ENCODE data around the gene NOL12.

The NOL12 gene

GRCh38 chr22:37725551-37726240 lies 39.6 kb downstream of the NOL12 start:
- Histone ChIP-seq H3K4me1 (ENCODE audit: control insufficient read depth, low read length) (no peaks in the 10 kb centered on the region), H3K4me2 (ENCODE audit: low read length) (no peak overlapping the region), H3K27me3 (ENCODE audit: control insufficient read depth, low read length) (peaks cover 3% of the 10 kb centered on the region; the same call in 1 of the 2 replicates), H3K4me3 (ENCODE audit: low read length) (no peak overlapping the region), H3K79me2 (ENCODE audit: control insufficient read depth, low read length) (no peaks in the 10 kb centered on the region), H3K36me3 (ENCODE audit: control insufficient read depth, low read length) (no peaks in the 10 kb centered on the region), H3K27ac (ENCODE audit: low read depth, low read length) (no peak overlapping the region), H3K9me2 (replicated peaks; ENCODE audit: control insufficient read depth, low read length) (no peaks in the 10 kb centered on the region), H3K9me3 (ENCODE audit: control insufficient read depth, insufficient read depth, low read length) (no peaks in the 10 kb centered on the region), H3F3A (ENCODE audit: control insufficient read depth, insufficient read depth) (no peaks in the 10 kb centered on the region), H4K20me1 (ENCODE audit: control insufficient read depth, insufficient read depth, low read depth, low read length) (no peaks in the 10 kb centered on the region)
- TF ChIP-seq EZH2phosphoT487 (IDR thresholded peaks at IDR 0.05; ENCODE audit: borderline replicate concordance, low read length): no peak
- no peak for TF ChIP-seq CTCF (IDR thresholded peaks at IDR 0.05; ENCODE audit: low read depth, low read length, poor library complexity, severe bottlenecking)

GRCh38 chr22:37726241-37726887 lies 40.2 kb downstream of the NOL12 start:
- no peak overlapping the region for H3K4me2 ChIP-seq (ENCODE audit: low read length)
- H3K9me2 ChIP-seq (replicated peaks; ENCODE audit: control insufficient read depth, low read length): no peaks in the 10 kb centered on the region
- no peaks in the 10 kb centered on the region for H4K20me1 ChIP-seq (ENCODE audit: control insufficient read depth, insufficient read depth, low read depth, low read length)
- no peaks in the 10 kb centered on the region for H3F3A ChIP-seq (ENCODE audit: control insufficient read depth, insufficient read depth)
- no peaks in the 10 kb centered on the region for H3K36me3 ChIP-seq (ENCODE audit: control insufficient read depth, low read length)
- no peak overlapping the region for H3K4me3 ChIP-seq (ENCODE audit: low read length)
- no peaks in the 10 kb centered on the region for H3K9me3 ChIP-seq (ENCODE audit: control insufficient read depth, insufficient read depth, low read length)
- H3K79me2 ChIP-seq (ENCODE audit: control insufficient read depth, low read length): no peaks in the 10 kb centered on the region
- H3K27ac ChIP-seq (ENCODE audit: low read depth, low read length): no peak overlapping the region
- TF ChIP-seq EZH2phosphoT487 (IDR thresholded peaks at IDR 0.05; ENCODE audit: borderline replicate concordance, low read length) (no peak), CTCF (IDR thresholded peaks at IDR 0.05; ENCODE audit: low read depth, low read length, poor library complexity, severe bottlenecking) (peak; percentile 14)
- H3K4me1 ChIP-seq (ENCODE audit: control insufficient read depth, low read length): no peaks in the 10 kb centered on the region
- peaks cover 3% of the 10 kb centered on the region; the same call in 1 of the 2 replicates for H3K27me3 ChIP-seq (ENCODE audit: control insufficient read depth, low read length)

GRCh38 chr22:37728620-37729019 lies 42.5 kb downstream of the NOL12 start:
- TF ChIP-seq CTCF (IDR thresholded peaks at IDR 0.05; ENCODE audit: low read depth, low read length, poor library complexity, severe bottlenecking) (no peak), EZH2phosphoT487 (IDR thresholded peaks at IDR 0.05; ENCODE audit: borderline replicate concordance, low read length) (no peak)
- Histone ChIP-seq H3K79me2 (ENCODE audit: control insufficient read depth, low read length) (no peaks in the 10 kb centered on the region), H3F3A (ENCODE audit: control insufficient read depth, insufficient read depth) (no peaks in the 10 kb centered on the region), H3K4me1 (ENCODE audit: control insufficient read depth, low read length) (0 out of 2 replicates have a peak, but pooled peaks cover 3% of the 10 kb centered on the region), H3K4me2 (ENCODE audit: low read length) (no peak overlapping the region), H3K9me3 (ENCODE audit: control insufficient read depth, insufficient read depth, low read length) (no peaks in the 10 kb centered on the region), H3K9me2 (replicated peaks; ENCODE audit: control insufficient read depth, low read length) (no peaks in the 10 kb centered on the region), H4K20me1 (ENCODE audit: control insufficient read depth, insufficient read depth, low read depth, low read length) (no peaks in the 10 kb centered on the region), H3K27ac (ENCODE audit: low read depth, low read length) (no peak overlapping the region), H3K36me3 (ENCODE audit: control insufficient read depth, low read length) (no peaks in the 10 kb centered on the region), H3K4me3 (ENCODE audit: low read length) (no peak overlapping the region), H3K27me3 (ENCODE audit: control insufficient read depth, low read length) (peaks cover 3% of the 10 kb centered on the region; the same call in 1 of the 2 replicates)
